ENCODE results near the gene CDC42EP1. TPM values are rescaled to one million over a fixed set of nuclear protein-coding genes. Genes with fewer than 3 reads are reported as not detected.
"Not testable (repeated sequence)": the region's sequence is repeated elsewhere in the genome, so short reads cannot be mapped to it uniquely, and the experiment has no call there.

The CDC42EP1 gene
- total RNA-seq, 1 donor from 2014 or later: 25.5 TPM

DNA sequence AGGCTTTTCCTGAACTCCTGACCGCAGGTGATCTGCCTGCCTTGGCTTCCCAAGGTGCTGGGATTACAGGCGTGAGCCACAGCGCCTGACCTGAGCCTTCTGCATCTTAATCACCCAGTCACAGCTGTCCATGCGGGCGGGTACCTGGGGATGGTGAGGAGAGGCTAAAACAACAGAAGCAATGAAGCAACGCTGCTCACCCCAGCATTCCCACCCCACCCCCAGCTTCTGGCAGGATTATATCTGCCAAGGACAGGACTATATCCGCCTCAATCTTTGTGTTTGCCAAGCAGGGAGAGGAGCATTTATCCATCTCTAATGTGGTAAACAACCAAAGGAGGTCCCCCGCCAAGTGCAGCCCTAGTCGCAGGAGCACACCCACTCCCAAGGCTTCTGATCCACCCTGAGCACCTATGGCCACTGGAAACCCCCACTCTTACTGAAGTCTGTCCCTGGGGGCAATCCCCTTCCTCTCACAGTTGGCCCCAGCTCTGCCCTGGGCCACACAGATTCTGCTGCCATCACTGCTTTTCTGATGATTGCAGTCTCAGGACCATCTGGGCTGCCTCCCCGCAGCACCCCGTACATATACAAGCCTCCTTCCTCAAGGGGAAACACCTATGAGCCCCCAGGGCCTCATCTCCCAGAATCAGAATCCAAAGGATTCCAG lies 28.4 kb downstream of the CDC42EP1 start:
- no peak for DNase-seq

DNA sequence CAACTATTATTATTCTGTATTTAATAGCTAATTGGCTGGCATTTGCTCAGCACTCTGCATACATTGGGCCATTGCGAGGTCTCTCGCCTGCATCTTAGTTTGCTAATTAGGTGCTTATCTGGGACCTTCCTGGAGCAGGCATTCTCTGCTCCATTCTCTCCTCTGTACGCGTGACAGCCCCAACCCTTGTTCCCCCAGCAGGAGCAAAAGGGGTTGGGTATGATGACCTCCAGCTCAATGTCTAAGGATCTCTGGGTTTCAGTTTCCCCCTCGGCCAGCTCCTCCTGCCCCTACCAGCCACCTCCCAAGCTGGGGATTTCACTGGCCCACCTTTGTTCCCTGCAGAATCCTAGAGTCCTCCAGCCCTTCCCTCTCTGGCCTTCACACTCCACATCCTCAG lies 29.4 kb downstream of the CDC42EP1 start:
- DNase-seq: no peak

DNA sequence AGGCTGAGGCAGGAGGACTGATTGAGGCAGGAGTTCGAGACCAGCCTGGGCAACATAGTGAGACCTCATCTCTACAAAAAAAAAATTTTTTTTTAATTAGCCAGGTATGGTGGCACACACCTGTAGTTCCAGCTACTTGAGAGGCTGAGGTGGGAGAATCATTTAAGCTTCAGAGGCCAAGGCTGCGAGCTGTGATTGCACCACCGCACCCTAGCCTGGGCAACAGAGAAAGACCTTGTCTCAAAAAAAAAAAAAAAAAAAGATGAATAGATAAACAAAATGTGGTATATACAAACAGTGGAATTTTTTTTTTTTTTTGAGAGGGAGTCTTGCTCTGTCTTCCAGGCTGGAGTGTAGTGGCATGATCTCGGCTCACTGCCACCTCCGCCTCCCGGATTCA lies 30.8 kb downstream of the CDC42EP1 start:
- not testable (repeated sequence) for DNase-seq

DNA sequence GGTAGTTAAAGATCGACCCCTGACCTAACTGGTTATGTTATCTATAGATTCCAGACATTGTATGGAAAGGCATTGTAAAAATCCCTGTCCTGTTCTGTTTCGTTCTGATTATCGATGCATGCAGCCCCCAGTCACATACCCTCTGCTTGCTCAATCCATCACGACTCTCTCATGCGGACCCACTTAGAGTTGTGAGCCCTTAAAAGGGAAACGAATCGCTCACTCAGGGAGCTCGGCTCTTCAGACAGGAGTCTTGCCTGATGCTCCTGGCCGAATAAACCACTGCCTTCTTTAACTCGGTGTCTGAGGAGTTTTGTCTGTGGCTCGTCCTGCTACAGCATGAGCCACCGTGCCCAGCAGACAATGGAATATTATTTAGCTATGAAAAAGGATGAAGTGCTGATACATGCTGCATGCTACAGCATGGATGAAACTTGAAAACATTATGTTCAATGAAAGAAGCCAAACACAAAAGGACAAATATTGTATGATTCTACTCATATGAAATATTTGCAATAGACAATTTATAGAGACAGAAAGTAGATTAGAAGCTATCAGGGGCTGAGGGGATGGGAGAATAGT lies 31.6 kb downstream of the CDC42EP1 start:
- no peak for DNase-seq

DNA sequence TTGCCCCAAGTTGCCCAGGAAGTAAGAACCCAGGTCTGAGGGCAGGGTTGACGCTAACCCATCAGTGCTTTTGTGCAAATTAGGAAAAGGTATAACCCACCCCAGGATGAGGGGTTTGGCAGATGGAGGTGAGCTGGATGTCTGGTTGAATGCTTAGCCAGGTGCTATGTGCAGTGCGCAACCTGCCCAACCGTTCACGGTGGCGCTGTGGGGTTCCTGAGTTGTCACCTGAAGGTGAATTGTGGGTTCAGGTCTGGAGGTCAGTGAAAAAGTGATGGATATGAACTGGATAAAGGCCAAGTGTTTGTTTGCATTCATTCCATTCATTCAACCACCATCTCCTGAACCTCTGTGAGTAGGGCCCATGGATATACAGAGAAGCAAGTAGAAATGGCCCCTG lies 34.0 kb downstream of the CDC42EP1 start:
- DNase-seq: no peak

DNA sequence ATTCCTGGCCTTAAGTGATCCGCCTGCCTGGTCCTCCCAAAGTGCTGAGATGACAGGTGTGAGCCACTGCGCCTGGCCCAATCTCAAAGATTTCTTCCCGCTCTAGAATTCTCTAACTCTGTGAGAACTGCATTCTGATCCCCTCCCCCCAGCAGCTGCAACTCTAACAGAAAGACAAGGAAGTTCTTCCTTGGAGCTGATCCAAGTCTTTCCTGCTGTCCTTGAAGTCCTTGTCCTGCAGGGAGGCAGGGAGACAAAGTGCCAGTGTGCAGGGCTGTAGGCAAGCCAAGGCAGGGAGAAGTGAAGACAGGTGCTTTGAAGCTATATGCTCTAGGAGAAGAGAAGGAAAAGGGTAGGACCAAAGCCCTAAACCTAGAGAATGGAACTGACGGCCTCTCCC lies 38.9 kb downstream of the CDC42EP1 start:
- DNase-seq: peak; percentile 94

DNA sequence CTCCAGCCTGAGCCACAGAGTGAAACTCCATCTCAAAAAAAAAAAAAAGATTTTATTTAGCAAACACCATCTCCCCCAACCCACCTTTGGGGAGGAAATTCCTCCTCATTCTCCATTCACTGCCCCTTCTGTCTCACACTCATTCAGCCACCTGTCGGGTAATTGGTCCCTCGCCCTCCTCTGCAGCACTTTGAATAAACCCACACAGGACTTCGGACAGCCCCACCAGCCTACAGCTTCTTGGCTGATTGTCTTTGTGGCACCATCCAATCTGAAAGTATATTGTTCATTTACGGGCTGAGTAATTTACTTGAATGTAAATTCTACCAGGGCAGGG lies 40.9 kb downstream of the CDC42EP1 start:
- no peak for DNase-seq

DNA sequence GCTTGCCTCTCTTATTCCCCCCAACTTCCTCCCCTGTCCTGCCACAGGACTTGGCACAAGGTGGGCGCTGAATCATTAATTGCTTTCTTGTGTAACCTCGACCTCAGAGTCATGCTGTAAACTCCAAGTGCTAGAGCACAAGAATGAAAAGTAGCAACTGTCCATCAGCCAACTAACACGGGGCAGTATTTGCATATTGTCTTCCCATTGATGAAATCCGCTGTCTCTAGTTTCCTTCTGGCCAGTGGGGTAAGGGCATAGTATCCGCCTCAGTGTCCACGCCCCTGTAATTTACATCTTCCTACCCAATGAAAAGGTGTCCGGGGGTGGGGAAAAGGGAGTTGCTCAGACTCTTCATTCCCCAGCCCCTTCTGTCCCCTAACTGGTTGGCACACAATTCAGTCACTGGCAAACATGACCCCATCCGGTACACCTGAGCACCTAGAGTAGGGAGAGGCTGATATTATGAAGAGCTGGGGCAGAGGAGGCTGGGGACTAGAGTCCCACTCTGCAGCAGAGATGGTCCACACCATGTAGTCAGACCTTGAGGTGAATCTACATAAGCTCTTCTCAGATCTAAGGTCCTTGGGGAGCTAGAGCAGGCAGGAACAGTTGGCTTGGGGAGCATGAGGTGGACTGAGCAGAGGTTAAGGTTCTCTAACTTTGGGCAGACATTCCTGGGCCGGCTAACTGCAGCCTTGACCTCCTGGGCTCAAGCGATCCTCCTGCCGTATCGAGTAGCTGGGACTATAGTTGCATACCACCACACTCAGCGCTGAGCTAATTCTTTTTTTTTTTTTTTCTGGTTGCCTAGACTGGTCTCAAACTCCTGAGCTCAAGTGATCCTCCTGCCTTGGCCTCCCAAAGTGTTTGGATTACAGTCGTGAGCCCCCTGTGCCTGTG lies 41.5 kb downstream of the CDC42EP1 start:
- peak; percentile 71 for DNase-seq

DNA sequence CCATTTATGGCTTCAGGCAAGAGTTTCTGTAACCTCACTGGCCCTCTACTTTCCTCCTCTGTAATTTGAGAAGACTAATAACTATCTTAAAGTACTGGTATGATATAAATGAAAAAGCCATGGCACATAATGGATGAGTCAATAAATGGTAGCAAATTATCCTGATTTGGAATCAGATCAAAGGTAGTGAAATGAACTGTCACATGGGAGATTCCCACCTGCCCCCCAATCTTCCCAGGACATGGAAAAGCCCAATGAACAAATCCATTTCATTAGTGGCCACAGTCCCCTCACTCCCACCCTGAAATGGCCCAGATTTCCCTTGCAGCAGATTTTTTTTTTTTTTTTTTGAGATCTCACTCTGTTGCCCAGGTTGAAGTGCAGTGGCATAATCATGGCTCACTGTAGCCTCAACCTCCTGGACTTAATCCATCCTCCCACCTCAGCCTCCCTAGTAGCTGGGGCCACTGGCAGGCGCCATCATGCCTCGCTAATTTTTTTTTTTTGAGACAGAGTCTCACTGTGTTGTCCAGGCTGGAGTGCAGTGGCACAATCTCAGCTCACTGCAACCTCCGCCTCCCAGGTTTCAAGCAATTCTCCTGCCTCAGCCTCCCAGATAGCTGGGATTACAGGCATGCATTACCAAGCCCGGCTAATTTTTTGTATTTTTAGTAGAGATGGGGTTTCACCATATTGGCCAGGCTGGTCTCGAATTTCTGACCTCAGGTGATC lies 42.4 kb downstream of the CDC42EP1 start:
- DNase-seq: not testable (repeated sequence)

DNA sequence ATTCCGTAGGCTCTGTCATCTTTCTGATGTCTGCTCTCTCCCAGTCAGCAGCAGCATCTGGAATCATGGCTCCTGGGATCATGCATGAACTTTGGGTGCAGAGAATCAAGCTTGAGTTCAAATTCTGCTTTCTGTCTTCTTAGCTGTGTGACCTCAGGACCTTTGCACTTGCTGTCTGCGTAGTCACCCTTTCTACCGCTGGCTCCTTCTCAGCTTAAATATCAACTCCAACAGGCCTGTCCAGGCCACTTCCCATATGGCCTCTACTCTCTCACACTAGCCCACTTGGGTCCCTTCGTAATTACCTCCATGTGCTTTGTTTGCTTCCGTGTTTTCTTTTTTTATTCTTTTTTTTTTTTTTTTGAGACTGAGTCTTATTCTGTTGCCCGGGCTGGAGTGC lies 43.8 kb downstream of the CDC42EP1 start:
- DNase-seq: no peak

DNA sequence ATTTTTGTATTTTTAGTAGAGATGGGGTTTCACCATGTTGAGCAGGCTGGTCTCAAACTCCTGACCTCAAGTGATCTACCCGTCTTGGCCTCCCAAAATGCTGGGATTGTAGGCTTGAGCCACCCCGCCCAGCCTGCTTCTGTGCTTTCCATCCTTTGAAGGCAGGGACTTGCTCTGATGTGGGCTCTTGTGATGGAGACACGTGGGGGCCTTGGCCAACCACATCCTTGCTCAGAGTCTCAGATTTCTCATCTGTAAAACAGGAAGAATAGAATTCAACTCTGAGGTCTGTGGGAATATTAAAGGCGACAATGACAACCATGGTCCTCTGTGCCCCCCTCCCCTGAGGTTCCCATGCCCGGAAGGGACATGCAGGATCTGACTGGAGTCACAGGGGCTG lies 44.6 kb downstream of the CDC42EP1 start:
- no peak for DNase-seq

DNA sequence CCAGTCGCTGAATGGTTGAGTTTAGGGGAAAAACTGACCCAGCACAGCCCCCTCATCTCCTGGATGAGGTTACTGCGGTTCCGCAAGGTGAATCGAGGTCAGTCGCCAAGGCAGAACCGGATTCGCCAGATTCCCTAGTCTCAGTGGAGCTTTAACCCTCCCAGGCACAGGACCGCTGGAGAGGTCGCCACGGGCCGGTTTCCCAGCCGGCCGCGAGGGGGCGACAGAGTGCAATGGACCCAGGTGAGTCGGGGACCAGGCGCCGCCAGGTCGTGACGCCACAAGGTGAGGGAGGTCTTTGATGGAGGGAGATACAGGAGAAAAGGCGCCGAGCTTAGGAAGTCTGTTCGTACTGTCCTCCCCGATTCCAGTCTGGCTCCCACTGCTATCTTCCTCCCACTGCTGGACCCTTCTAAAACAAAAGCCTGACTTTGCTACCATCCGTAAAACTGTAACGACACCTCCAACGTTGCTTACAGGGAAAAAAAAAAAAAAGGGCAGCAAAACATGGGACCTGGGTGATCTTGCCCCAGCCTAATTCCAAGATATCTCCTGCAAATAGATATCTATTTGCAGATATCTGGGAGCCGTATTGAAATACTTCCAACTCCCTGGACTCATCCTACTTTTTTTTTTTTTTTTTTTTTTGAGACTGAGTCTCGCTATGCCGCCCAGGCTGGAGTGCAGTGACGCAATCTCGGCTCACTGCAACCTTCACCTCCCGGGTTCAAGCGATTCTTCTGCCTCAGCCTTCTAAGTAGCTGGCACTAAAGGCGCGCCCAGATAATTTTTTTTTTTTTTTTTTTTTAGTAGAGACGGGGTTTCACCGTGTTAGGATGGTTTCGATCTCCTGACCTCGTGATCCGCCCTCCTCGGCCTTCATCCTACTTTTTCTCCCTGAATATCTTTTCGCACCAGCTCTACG lies 47.0 kb downstream of the CDC42EP1 start:
- DNase-seq: peak; percentile 91

DNA sequence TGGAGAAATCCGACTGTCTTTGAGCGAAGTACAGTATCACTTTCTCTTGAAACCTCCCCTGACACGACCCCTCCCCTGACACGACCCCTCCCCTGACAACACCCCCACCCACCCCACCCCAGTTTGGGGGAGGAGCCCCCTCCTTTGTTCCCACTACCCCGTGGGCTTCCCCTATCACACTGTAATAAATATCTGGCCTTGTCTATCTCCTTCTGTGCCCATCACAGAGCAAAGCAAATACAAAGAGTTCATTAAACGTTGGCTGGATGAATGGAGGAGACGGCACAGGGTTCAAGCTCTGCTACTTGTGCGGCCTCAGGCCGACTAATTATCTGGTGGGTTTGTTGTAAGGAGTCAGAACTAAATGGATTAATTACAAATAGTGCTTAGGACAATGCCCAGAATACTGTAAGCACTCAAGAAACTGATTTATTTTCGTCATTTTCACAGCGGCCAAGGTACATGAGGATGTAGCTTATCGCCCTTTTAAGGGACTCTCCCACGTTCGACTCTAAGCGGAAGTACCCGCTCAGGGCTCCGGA lies 47.7 kb downstream of the CDC42EP1 start:
- no peak for DNase-seq

DNA sequence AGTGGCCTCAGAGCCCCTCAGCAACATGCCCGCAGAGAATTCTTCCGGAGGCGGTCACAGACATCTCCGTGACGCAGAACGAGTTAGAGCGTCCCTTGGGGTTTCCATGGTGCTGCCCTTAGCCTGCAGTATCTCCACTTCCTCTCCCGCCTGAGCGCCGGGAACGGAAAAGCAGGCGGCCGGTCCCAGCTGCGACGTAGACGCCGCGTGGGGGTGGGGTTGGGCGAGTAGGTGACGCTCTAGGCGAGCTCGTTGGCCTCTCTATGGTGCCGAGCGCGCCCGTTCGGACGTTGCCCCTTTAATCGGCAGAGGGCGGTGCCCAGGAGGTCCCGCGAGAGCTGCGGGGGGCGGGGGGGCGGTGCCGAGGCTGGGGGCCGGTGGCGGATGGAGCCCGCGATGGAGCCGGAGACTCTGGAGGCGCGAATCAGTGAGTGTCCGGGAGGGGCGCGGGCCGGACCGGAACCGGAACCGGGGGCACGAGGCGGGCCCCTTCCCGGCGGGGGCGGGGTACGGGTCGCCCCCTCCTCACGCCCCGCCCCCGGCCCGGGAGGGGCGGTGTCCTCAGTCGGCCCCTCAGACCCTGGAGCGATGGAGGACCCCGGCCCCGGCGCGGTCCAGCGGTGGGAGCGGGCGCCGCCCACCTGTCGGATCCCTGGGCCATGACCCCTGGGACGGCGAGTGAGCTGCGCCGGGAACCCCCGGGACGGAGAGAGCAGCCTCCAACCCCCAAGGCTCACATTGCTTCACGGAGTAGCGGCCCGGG lies 48.4 kb downstream of the CDC42EP1 start, which contains the start of gene GGA1:
TSS of gene GGA1 (plus strand) at position 358 of the 763 bp plus-strand sequence. CDS start at position 385, 27 bp downstream.
- peak; percentile 97 for DNase-seq

DNA sequence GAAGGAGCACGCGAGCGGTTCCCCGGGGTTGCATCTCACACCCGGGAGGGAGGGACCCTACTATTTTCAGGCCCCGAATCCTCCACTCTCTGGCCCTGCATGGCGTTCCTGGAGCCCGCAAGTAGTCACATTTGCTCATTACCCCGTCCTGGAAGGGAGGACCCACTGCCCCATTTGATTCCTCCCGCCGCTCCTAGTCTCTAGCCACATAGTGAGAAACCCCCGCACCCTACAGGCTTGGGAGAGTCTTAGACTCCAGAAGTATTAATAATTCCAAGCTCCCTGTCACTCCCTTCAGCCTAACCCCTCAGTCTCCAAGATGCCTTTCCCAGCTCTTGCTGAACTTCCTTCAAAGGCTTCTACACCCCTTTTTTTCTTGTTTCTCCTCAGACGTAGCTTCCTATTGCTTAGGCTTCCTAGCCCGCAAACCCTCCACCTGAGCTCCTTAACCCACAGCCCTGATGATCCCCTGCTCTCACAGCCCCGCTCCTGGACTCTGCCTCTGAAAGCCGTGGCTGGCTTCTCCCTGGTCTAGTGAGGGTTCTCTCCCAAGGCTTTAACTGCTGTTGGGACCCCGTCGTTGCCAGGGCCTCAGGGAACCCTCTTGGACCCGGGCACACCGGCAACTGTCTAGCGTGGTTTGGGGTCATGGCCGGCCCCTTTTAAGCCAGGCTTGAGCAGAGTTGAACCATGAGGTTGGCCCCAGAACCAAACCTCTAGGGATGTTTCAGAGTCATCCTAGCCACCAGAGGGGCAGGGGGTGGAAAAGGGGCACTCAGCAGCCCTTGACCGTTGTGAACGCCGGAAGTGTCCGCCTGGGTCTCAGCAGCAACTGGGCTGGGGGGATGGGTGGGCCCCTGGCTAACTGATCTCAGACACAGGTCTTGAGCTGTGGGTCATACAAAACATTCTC lies 49.2 kb downstream of the CDC42EP1 start:
- no peak for DNase-seq

DNA sequence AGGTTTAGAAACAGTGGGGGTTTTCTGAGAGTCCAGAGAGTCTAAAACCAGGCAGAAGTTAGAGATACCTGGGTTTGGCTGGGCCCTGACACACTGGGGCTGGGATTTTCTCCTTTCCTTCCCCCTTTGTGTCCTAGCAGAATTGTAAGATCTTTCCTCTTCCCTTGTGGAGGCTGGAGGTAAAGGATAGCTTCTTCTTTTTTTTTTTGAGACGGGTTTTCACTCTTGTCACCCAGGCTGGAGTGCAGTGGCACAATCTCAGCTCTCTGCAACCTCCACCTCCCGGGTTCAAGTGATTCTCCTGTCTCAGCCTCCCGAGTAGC lies 49.8 kb downstream of the CDC42EP1 start:
- DNase-seq: not testable (repeated sequence)

DNA sequence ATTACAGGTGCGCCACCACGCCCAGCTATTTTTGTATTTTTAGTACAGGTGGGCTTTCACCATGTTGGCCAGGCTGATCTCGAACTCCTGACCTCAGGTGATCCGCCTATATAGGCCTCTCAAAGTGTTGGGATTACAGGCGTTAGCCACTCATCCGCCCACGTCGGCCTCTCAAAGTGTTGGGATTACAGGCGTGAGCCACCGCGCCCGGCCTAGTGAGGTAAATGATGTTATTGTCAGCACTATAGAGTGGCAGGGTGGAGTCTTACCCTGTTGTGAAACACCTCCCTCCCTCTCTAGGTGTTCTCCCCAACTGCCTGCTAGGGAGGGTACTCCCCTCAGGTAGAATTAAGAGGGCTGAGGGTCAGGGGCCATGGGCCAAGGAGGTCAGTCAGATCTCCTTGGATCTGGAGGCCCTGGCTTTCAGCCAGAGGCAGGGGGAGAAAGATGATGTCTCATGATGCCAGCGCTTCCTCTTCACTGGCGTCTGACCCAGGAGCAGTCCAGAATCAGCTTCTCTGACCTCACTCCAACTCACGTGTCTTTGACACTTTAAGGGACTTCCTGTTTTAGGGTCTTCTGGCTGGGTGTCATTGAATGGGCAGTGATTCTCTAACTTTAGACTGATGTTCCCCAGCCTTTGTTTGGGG lies 50.3 kb downstream of the CDC42EP1 start:
- no peak for DNase-seq

DNA sequence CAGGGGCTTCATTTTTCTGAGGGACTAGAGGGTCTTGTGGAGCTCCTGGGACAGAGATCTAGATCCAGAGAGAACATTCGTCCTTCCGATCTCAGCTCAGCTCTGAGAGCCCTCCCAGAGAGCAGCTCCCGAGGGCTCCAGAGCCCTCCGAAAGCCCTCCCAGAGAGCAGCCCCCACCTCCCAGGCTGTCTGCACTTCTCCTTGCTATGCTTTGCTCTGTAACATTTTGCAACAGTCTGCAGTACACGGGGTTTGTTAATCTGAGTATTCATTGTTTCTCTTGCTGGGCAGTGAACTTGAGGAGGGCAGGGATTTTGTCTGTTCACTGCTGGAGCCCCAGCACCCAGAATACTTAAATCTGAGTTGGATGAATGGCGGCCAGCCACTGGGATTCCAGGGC lies 50.9 kb downstream of the CDC42EP1 start:
- no peak for DNase-seq

All from tongue (tissue), 2 donors.